Measurements from ENCODE around the gene ACTR1A.

The ACTR1A gene

GRCh38 chr10:102493771-102494170, 8.7 kb downstream of the ACTR1A start:
- no peak overlapping the region for H3K27ac ChIP-seq
- H3K4me1 ChIP-seq, result no peaks in the 10 kb centered on the region
- no peak for TF ChIP-seq CTCF (IDR thresholded peaks at IDR 0.05)
- no peak overlapping the region for H3K9ac ChIP-seq
- no peaks in the 10 kb centered on the region for H3K36me3 ChIP-seq (ENCODE audit: control insufficient read depth, insufficient read depth, low read length)
- peaks cover 52% of the 10 kb centered on the region for H3K79me2 ChIP-seq
- no peak overlapping the region for H3K4me3 ChIP-seq (ENCODE audit: low read depth, low read length)
- H3K27me3 ChIP-seq (ENCODE audit: control insufficient read depth, insufficient read depth, low read length), result no peaks in the 10 kb centered on the region
- H2AFZ ChIP-seq, result no peak overlapping the region
- H3K4me2 ChIP-seq (ENCODE audit: low read length), result no peak overlapping the region
- no peaks in the 10 kb centered on the region for H3K9me3 ChIP-seq (ENCODE audit: control insufficient read depth, low read length)

- Histone ChIP-seq H3K4me2 (ENCODE audit: low read length) (no peak overlapping the region), H3K27me3 (ENCODE audit: control insufficient read depth, insufficient read depth, low read length) (no peaks in the 10 kb centered on the region), H3K9ac (no peak overlapping the region), H3K79me2 (peaks cover 51% of the 10 kb centered on the region), H3K4me3 (ENCODE audit: low read depth, low read length) (no peak overlapping the region), H2AFZ (no peak overlapping the region), H3K9me3 (ENCODE audit: control insufficient read depth, low read length) (no peaks in the 10 kb centered on the region), H3K4me1 (no peaks in the 10 kb centered on the region), H3K27ac (no peak overlapping the region), H3K36me3 (ENCODE audit: control insufficient read depth, insufficient read depth, low read length) (no peaks in the 10 kb centered on the region)
- no peak for TF ChIP-seq CTCF (IDR thresholded peaks at IDR 0.05)
Measured at GRCh38 chr10:102492983-102493382, 9.5 kb downstream of the ACTR1A start.

GRCh38 chr10:102492344-102492939, 10.1 kb downstream of the ACTR1A start:
- Histone ChIP-seq H3K4me1 (no peaks in the 10 kb centered on the region), H3K27ac (no peak overlapping the region), H2AFZ (no peak overlapping the region), H3K9me3 (ENCODE audit: control insufficient read depth, low read length) (no peaks in the 10 kb centered on the region), H3K4me3 (ENCODE audit: low read depth, low read length) (no peak overlapping the region), H3K27me3 (ENCODE audit: control insufficient read depth, insufficient read depth, low read length) (no peaks in the 10 kb centered on the region), H3K79me2 (peaks cover 51% of the 10 kb centered on the region), H3K4me2 (ENCODE audit: low read length) (no peak overlapping the region), H3K9ac (no peak overlapping the region), H3K36me3 (ENCODE audit: control insufficient read depth, insufficient read depth, low read length) (no peaks in the 10 kb centered on the region)
- no peak for TF ChIP-seq CTCF (IDR thresholded peaks at IDR 0.05)

- Histone ChIP-seq H3K4me1 (no peaks in the 10 kb centered on the region), H3K9ac (no peak overlapping the region), H3K27ac (no peak overlapping the region), H2AFZ (no peak overlapping the region), H3K36me3 (ENCODE audit: control insufficient read depth, insufficient read depth, low read length) (no peaks in the 10 kb centered on the region), H3K4me2 (ENCODE audit: low read length) (no peak overlapping the region), H3K4me3 (ENCODE audit: low read depth, low read length) (no peak overlapping the region), H3K9me3 (ENCODE audit: control insufficient read depth, low read length) (no peaks in the 10 kb centered on the region), H3K79me2 (peaks cover 41% of the 10 kb centered on the region), H3K27me3 (ENCODE audit: control insufficient read depth, insufficient read depth, low read length) (no peaks in the 10 kb centered on the region)
- no peak for TF ChIP-seq CTCF (IDR thresholded peaks at IDR 0.05)
Measured at GRCh38 chr10:102491136-102491535, 11.4 kb downstream of the ACTR1A start.

GRCh38 chr10:102485093-102485784, 17.3 kb downstream of the ACTR1A start:
- H2AFZ ChIP-seq, result no peak overlapping the region
- H3K36me3 ChIP-seq (ENCODE audit: control insufficient read depth, insufficient read depth, low read length), result no peaks in the 10 kb centered on the region
- no peak for TF ChIP-seq CTCF (IDR thresholded peaks at IDR 0.05)
- no peak overlapping the region for H3K4me2 ChIP-seq (ENCODE audit: low read length)
- H3K79me2 ChIP-seq, result peaks cover 3% of the 10 kb centered on the region
- H3K4me3 ChIP-seq (ENCODE audit: low read depth, low read length), result no peak overlapping the region
- no peaks in the 10 kb centered on the region for H3K27me3 ChIP-seq (ENCODE audit: control insufficient read depth, insufficient read depth, low read length)
- no peak overlapping the region for H3K27ac ChIP-seq
- no peak overlapping the region for H3K9ac ChIP-seq
- no peaks in the 10 kb centered on the region for H3K9me3 ChIP-seq (ENCODE audit: control insufficient read depth, low read length)
- H3K4me1 ChIP-seq, result no peaks in the 10 kb centered on the region
